ENCODE measurements around the gene GNPNAT1. TPM values are rescaled to one million over a fixed set of nuclear protein-coding genes. Genes with fewer than 3 reads are reported as not detected.

The GNPNAT1 gene
- total and polyA plus RNA-seq, 9 of the 15 experiments (the other 6 are each of a cell fraction or from before 2014, with no cell fraction given) = 15.8 to 27.7 (median 25.3) TPM

GRCh38 chr14:52780893-52781292 lies 10.5 kb downstream of the GNPNAT1 start:
- no peak overlapping the region for H3K9ac ChIP-seq (ENCODE audit: insufficient read depth in 1 of 2, low read depth in 2 of 2, low read length in 2 of 2)
- H3K27ac ChIP-seq (ENCODE audit: extremely low read depth, low read depth, low read length) = no peak overlapping the region
- H3K79me2 ChIP-seq (ENCODE audit: control insufficient read depth, insufficient read depth, low read length) = no peaks in the 10 kb centered on the region
- H3K4me3 ChIP-seq = no peak overlapping the region
- in situ Hi-C loops (cut with MboI) (no loop called here), intact Hi-C loops (cut with micrococcal nuclease) (loop anchor here (5.0 kb wide), 1 partner anchor 49 kb away; the partner anchor contains the start of gene STYX)
- POLR2A ChIA-PET = no interaction called here
- no peaks in the 10 kb centered on the region for H3K4me1 ChIP-seq (replicated peaks in 1 of 2; ENCODE audit: control insufficient read depth in 2 of 2, insufficient read depth in 2 of 2, low read length in 2 of 2)
- no peak overlapping the region for H2AFZ ChIP-seq (ENCODE audit: low read depth, low read length)
- H3K9me1 ChIP-seq (ENCODE audit: control insufficient read depth, insufficient read depth, low read length) = no peaks in the 10 kb centered on the region
- no peaks in the 10 kb centered on the region for H3K9me3 ChIP-seq (replicated peaks; ENCODE audit: control insufficient read depth, insufficient read depth, low read depth, low read length)
- peaks cover 55% of the 10 kb centered on the region; the same call in 2 of the 3 replicates for H3K36me3 ChIP-seq (ENCODE audit: control insufficient read depth, insufficient read depth, low read length)
- no peaks in the 10 kb centered on the region for H3K27me3 ChIP-seq (ENCODE audit: control insufficient read depth in 2 of 2, insufficient read depth in 2 of 2, low read length in 2 of 2)
- FAIRE-seq (no peak), ATAC-seq (no peak), DNase-seq (ENCODE audit: extremely low read depth in 1 of 4, low spot score in 3 of 4) (no peak)
- H3K4me2 ChIP-seq (ENCODE audit: insufficient read depth, low read length) = no peak overlapping the region
- BruUV-seq (replicated peaks) = no TSS peak
- 75% methylated on average over 1 of the region's 1 CpG for WGBS (ENCODE audit: insufficient coverage, low coverage, missing lambda C conversion rate)
- TF ChIP-seq SAP30 (IDR thresholded peaks at IDR 0.05; ENCODE audit: borderline replicate concordance, insufficient read depth, low read depth, low read length, poor library complexity, severe bottlenecking) (no peak), CEBPG (CRISPR knock-in tag; IDR thresholded peaks at IDR 0.05) (no peak), CEBPG (tag; conservative IDR thresholded peaks at IDR 0.05 in 1 of 2, IDR thresholded peaks at IDR 0.05 in 1 of 2) (no peak), TCF7 (IDR thresholded peaks at IDR 0.05; ENCODE audit: borderline replicate concordance) (no peak), CREB3L1 (IDR thresholded peaks at IDR 0.05; ENCODE audit: borderline replicate concordance, low read depth) (no peak), ZNF444 (CRISPR knock-in tag; IDR thresholded peaks at IDR 0.05) (no peak), CCNT2 (IDR thresholded peaks at IDR 0.05; ENCODE audit: borderline replicate concordance, extremely low read depth, insufficient read length, low read depth, low read length) (no peak), ZBTB34 (CRISPR knock-in tag; IDR thresholded peaks at IDR 0.05) (no peak), ZNF512 (tag; IDR thresholded peaks at IDR 0.05) (no peak), MED1 (CRISPR knock-in tag; IDR thresholded peaks at IDR 0.05; ENCODE audit: borderline replicate concordance) (no peak), HMG20B (CRISPR knock-in tag; IDR thresholded peaks at IDR 0.05) (no peak), SAFB (IDR thresholded peaks at IDR 0.05; ENCODE audit: borderline replicate concordance, low read depth, low read length) (no peak), MEF2A (IDR thresholded peaks at IDR 0.05; ENCODE audit: control insufficient read depth, low read depth, low read length) (no peak), ZNF76 (CRISPR knock-in tag; IDR thresholded peaks at IDR 0.05; ENCODE audit: borderline replicate concordance) (no peak), COPS2 (conservative IDR thresholded peaks at IDR 0.05) (no peak), ZNF436 (CRISPR knock-in tag; IDR thresholded peaks at IDR 0.05) (no peak), SREBF1 (IDR thresholded peaks at IDR 0.05; ENCODE audit: borderline replicate concordance, low read depth, low read length) (no peak)
- H4K20me1 ChIP-seq (replicated peaks; ENCODE audit: control insufficient read depth, insufficient read depth, low read length) = no peaks in the 10 kb centered on the region
- CTCF ChIA-PET (ENCODE audit: low intra/inter-chr PET ratio) = no interaction called here
